Neural crest cell (in vitro differentiated cells): Measurements from ENCODE around the gene DIAPH3. TPM values are rescaled to one million over a fixed set of nuclear protein-coding genes. Genes with fewer than 3 reads are reported as not detected.

Source experiments
- DNase-seq: peaks from one replicate; pipeline ENCODE4 v3.0.0; 2021; ENCODE audit warnings: low read depth, mixed read lengths, low spot score
- H3K27ac Mint-ChIP-seq: one replicate; pipeline ENCODE4 v1.8.0; 2021; ENCODE audit warnings: mild to moderate bottlenecking, mixed read lengths; ENCODE audit not compliant: unreplicated experiment
- H3K27me3 Mint-ChIP-seq: 2 replicates; pipeline ENCODE4 v1.8.0; 2021; ENCODE audit warnings: low read depth, mild to moderate bottlenecking, mixed read lengths
- H3K36me3 Mint-ChIP-seq: 2 replicates; pipeline ENCODE4 v1.8.0; 2021; ENCODE audit warnings: low read depth, mild to moderate bottlenecking, mixed read lengths
- H3K4me1 Mint-ChIP-seq: 2 replicates; pipeline ENCODE4 v1.8.0; 2021; ENCODE audit warnings: mixed read lengths
- H3K4me3 Mint-ChIP-seq: one replicate; pipeline ENCODE4 v1.8.0; 2021; ENCODE audit warnings: mild to moderate bottlenecking, mixed read lengths
- H3K9me3 Mint-ChIP-seq: 2 replicates; pipeline ENCODE4 v1.8.0; 2021; ENCODE audit warnings: mixed read lengths
- CTCF ChIP-seq: fragments of 200-600 bp; sonication (generic); conservative IDR thresholded peaks from 2 replicates; pipeline ENCODE4 v1.5.0; 2021; ENCODE audit warnings: antibody characterized with exemption, mild to moderate bottlenecking
- total RNA-seq: library from RNA; stranded (reverse); gene quantifications from 2 replicates; pipeline ENCODE4 v1.2.1, GENCODE V29; 2021

Gene DIAPH3
- total RNA-seq, 1 donor from 2014 or later = 16.4 TPM

GRCh38 chr13:60152114-60152513 is 11.6 kb downstream of the DIAPH3 start:
- Mint-ChIP-seq H3K9me3 (no peaks in the 10 kb centered on the region), H3K36me3 (no peaks in the 10 kb centered on the region), H3K4me1 (peaks cover 5% of the 10 kb centered on the region), H3K4me3 (no peak overlapping the region), H3K27ac (no peak overlapping the region), H3K27me3 (no peaks in the 10 kb centered on the region)
- no peak for TF ChIP-seq CTCF
- DNase-seq = no peak

GRCh38 chr13:60150538-60150937 is 13.2 kb downstream of the DIAPH3 start:
- no peaks in the 10 kb centered on the region for H3K36me3 Mint-ChIP-seq
- H3K27ac Mint-ChIP-seq = peak overlapping the region; percentile 2
- H3K4me3 Mint-ChIP-seq = no peak overlapping the region
- H3K27me3 Mint-ChIP-seq = no peaks in the 10 kb centered on the region
- H3K9me3 Mint-ChIP-seq = no peaks in the 10 kb centered on the region
- peaks cover 5% of the 10 kb centered on the region for H3K4me1 Mint-ChIP-seq
- no peak for TF ChIP-seq CTCF
- DNase-seq = no peak

GRCh38 chr13:60148918-60149317 is 14.8 kb downstream of the DIAPH3 start:
- Mint-ChIP-seq H3K36me3 (no peaks in the 10 kb centered on the region), H3K4me3 (no peak overlapping the region), H3K27ac (no peak overlapping the region), H3K4me1 (peaks cover 7% of the 10 kb centered on the region), H3K9me3 (no peaks in the 10 kb centered on the region), H3K27me3 (no peaks in the 10 kb centered on the region)
- TF ChIP-seq CTCF = no peak
- no peak for DNase-seq

- Mint-ChIP-seq H3K9me3 (no peaks in the 10 kb centered on the region), H3K4me1 (peaks cover 8% of the 10 kb centered on the region), H3K27ac (no peak overlapping the region), H3K4me3 (no peak overlapping the region), H3K27me3 (no peaks in the 10 kb centered on the region), H3K36me3 (no peaks in the 10 kb centered on the region)
- DNase-seq = no peak
- no peak for TF ChIP-seq CTCF
These were observed 16.4 kb downstream of the DIAPH3 start for GRCh38 chr13:60147361-60147760.

GRCh38 chr13:60146471-60146870 is 17.3 kb downstream of the DIAPH3 start:
- peaks cover 8% of the 10 kb centered on the region for H3K4me1 Mint-ChIP-seq
- H3K4me3 Mint-ChIP-seq = no peak overlapping the region
- no peak for TF ChIP-seq CTCF
- H3K36me3 Mint-ChIP-seq = no peaks in the 10 kb centered on the region
- DNase-seq = no peak
- H3K27me3 Mint-ChIP-seq = no peaks in the 10 kb centered on the region
- no peaks in the 10 kb centered on the region for H3K9me3 Mint-ChIP-seq
- H3K27ac Mint-ChIP-seq = no peak overlapping the region

- H3K36me3 Mint-ChIP-seq = no peaks in the 10 kb centered on the region
- no peak overlapping the region for H3K4me3 Mint-ChIP-seq
- no peak overlapping the region for H3K27ac Mint-ChIP-seq
- H3K9me3 Mint-ChIP-seq = no peaks in the 10 kb centered on the region
- no peaks in the 10 kb centered on the region for H3K27me3 Mint-ChIP-seq
- no peak for TF ChIP-seq CTCF
- H3K4me1 Mint-ChIP-seq = peaks cover 3% of the 10 kb centered on the region
- DNase-seq = no peak
These were observed 20.0 kb downstream of the DIAPH3 start for GRCh38 chr13:60143775-60144174.
